Rectal smooth muscle tissue (tissue), 1 donor: ENCODE results near the gene RUNX2.

Experiments used
- H3K27ac ChIP-seq: one replicate; pipeline ENCODE4 v1.7.0; 2013; ENCODE audit warnings: low read depth, low read length, inconsistent platforms
- H3K27me3 ChIP-seq: one replicate; pipeline ENCODE4 v1.7.0; 2013; ENCODE audit warnings: low read length; ENCODE audit not compliant: control insufficient read depth, insufficient read depth
- H3K36me3 ChIP-seq: one replicate; pipeline ENCODE4 v1.7.0; 2013; ENCODE audit warnings: low read length; ENCODE audit not compliant: control insufficient read depth, insufficient read depth
- H3K4me1 ChIP-seq: one replicate; pipeline ENCODE4 v1.7.0; 2013; ENCODE audit warnings: low read length; ENCODE audit not compliant: control insufficient read depth, insufficient read depth
- H3K4me3 ChIP-seq: one replicate; pipeline ENCODE4 v1.7.0; 2013; ENCODE audit warnings: low read length
- H3K9ac ChIP-seq: one replicate; pipeline ENCODE4 v1.7.0; 2013; ENCODE audit warnings: low read length

RUNX2 gene

DNA sequence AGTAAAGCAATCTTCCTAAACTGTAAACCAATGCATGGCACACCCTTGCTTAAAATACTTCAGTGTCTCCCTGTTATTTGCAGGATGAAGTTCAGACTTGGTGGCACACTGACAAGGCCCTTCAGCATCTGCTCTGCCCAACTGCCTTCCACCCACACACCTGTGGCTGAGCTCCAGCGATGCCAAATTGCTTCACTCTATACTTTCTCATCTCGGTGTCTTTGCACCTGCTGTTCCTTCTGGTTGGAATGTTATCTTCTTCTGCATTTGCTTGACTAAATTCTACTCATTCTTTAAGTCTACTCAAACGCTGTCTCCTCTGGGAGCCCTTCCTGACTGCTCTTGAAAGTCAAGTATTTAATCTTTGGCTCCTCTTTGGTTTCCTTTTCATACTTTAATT, 149.7 kb downstream of the RUNX2 start:
- Histone ChIP-seq H3K36me3 (no peaks in the 10 kb centered on the region), H3K4me3 (no peak overlapping the region), H3K27me3 (no peaks in the 10 kb centered on the region), H3K4me1 (no peaks in the 10 kb centered on the region), H3K9ac (no peak overlapping the region), H3K27ac (no peak overlapping the region)

DNA sequence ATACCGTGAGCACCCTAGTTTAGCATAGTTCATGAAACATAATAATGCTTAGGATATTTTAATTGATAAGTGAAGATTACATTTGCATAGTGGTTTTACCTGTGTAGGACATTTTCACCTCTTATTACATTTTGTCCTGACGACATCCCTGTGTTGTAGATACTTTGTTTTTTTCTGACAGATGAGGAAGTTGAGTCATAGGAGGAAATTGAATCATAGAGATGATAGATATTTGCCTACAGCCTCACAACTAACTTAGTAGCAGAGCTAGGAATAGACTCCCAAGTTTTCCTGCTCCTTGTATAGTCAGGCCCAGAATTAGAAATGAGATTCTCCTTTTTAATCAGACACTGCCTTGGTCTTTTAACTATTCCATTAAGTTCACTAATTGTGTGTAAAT, 150.1 kb downstream of the RUNX2 start:
- Histone ChIP-seq H3K27ac (no peak overlapping the region), H3K4me1 (no peaks in the 10 kb centered on the region), H3K36me3 (no peaks in the 10 kb centered on the region), H3K4me3 (no peak overlapping the region), H3K27me3 (no peaks in the 10 kb centered on the region), H3K9ac (no peak overlapping the region)

DNA sequence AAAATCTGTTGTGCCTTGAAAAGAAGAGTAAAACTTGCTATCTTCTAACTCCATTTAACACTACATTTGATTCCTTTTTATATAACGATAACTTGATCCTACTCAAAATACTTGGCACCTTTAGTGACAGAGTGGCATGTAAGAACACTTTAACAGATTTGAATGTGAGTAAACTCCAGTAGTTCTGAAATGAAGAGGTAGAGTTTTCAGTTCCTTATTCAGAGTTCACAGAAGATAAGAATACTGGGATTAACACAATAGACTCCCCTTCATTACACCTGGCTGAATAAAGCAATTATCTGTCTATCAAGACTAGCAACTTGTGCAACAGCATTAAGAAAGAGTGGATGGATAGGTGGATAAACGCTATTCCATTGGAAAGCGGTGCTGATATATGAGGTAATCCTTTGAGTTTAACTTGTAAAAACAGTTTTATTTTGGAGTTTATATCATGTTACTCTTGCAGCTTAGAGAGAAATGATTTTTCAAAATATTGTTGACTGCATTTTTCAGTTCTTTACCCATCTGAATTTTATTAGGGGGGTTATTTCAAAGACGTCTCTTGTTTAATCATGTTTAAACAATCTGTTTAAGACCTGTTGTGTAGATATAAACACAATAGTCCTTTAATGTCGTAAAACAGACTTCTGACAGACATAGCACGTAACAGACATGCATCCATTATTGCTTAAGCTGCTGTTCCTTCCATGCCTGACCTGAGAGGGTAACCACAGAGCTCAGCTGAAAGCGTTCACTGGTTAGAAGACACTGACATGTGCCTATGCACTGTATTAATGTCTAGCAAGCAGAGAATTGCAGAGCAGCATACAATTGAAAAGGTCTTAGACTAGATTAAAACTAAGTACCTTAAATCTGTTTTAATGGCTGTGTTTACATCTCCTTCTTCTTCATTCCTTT, 152.0 kb downstream of the RUNX2 start:
- Histone ChIP-seq H3K36me3 (no peaks in the 10 kb centered on the region), H3K27me3 (no peaks in the 10 kb centered on the region), H3K4me3 (no peak overlapping the region), H3K9ac (no peak overlapping the region), H3K4me1 (no peaks in the 10 kb centered on the region), H3K27ac (no peak overlapping the region)

DNA sequence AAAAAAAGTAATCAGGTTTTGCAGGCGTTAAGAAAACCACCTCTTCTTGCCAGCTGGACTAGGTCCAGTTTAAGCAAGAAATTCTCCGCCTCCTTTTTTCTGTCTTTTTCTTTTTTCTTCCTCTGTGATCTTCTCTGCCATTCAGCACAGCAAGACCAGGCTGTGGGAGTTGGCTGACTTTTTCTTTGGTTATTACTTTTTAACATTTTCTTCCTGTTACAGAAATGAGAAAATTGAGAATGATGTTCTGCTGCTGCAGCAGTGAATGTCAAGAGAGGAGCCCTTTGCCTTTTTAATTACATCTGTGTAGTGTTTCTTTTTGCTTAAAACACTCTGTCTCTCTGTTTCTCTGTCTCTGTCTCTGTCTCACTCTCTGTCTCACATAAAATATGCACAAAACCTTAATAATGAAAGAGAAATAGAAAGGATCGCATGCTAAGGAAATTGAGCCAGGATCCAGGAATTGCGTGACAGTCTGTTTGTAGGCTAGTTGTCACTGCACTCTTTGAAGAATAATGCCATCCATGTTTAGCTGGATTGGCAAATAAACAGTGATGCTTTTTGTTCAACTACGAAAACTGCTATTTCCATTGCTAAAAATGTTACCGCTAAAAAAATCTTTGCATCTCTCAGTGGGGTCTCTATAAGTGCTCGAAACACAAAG, 152.8 kb downstream of the RUNX2 start:
- no peaks in the 10 kb centered on the region for H3K4me1 ChIP-seq
- H3K4me3 ChIP-seq: no peak overlapping the region
- H3K9ac ChIP-seq: no peak overlapping the region
- H3K27ac ChIP-seq: no peak overlapping the region
- H3K36me3 ChIP-seq: no peaks in the 10 kb centered on the region
- H3K27me3 ChIP-seq: no peaks in the 10 kb centered on the region

DNA sequence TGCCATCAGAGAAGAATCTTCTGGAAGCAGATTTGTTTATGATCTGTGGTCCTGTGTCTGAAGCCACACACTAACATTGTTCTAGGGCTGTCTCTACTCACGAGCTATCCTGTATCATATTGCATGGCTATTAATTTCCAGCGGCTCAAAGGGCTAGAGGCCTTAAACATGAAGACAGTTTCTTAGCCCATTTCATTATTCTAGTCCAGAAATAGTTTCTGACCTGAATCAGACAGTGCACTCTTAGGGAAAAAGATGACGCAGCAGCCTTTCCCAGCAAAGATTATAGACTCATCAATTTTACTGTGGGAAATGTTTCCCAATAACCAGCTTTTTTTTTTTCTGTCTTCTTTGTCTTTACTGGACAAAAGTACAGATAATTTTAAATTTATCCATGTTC, 154.9 kb downstream of the RUNX2 start:
- no peaks in the 10 kb centered on the region for H3K4me1 ChIP-seq
- H3K4me3 ChIP-seq: no peak overlapping the region
- no peak overlapping the region for H3K27ac ChIP-seq
- no peaks in the 10 kb centered on the region for H3K27me3 ChIP-seq
- no peak overlapping the region for H3K9ac ChIP-seq
- no peaks in the 10 kb centered on the region for H3K36me3 ChIP-seq

DNA sequence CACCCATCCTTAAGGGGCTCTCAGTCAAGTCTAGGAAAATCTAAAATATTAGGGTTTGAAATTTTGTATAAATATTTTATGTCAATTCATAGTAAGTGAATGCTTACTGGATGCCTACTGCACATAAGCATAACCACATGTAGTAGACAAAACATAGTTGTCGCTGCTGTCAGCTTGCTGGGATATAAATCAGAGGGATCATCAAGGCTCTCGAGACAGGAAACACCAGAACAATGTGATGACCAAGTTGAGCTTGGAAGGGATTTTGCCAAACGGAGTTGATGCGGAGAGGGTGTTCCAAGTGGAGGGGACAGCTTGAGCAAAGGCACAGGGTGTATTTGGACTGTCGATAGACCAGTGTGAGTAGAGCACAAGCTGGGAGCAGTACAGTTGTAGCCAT, 155.4 kb downstream of the RUNX2 start:
- Histone ChIP-seq H3K27ac (no peak overlapping the region), H3K9ac (no peak overlapping the region), H3K4me1 (no peaks in the 10 kb centered on the region), H3K4me3 (no peak overlapping the region), H3K36me3 (no peaks in the 10 kb centered on the region), H3K27me3 (no peaks in the 10 kb centered on the region)

DNA sequence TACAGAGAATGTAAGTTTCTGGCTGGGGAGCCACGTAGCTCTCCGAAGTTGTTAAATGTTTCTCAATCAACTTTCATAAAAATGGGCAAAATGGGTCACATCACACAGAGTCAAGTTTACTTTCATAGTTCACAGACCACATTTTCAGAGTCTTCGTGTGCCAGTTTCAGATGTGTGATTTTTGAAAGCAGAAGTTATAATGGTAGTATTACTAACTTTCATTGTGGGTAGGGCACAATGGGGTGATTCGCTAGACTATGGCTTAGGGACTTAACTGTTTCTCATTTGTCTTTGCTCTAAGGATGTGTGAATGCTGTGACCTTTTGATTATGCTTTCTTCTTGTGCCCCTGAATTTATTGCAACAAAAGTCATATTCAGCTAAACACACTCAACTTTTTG, 158.6 kb downstream of the RUNX2 start:
- Histone ChIP-seq H3K27ac (no peak overlapping the region), H3K4me1 (no peaks in the 10 kb centered on the region), H3K9ac (no peak overlapping the region), H3K36me3 (no peaks in the 10 kb centered on the region), H3K27me3 (no peaks in the 10 kb centered on the region), H3K4me3 (no peak overlapping the region)

DNA sequence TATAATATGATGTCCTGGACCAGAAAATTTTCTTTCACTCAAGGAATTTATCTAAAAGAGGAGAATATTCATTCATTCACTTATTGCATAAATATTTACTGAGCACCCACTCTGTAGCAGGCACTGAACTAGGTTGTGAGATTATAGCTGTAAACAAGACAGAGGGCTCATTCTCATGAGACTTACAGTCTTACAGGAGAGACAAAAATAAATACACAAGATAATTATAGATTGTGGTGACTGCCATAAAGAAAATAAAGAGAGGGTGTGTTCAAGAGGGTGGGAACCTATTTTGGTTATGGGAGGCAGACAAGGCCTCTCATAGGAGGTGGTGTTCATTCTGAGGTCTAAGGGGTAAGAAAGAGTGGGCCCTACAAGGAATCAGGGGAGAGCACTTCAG, 159.5 kb downstream of the RUNX2 start:
- H3K27ac ChIP-seq: no peak overlapping the region

DNA sequence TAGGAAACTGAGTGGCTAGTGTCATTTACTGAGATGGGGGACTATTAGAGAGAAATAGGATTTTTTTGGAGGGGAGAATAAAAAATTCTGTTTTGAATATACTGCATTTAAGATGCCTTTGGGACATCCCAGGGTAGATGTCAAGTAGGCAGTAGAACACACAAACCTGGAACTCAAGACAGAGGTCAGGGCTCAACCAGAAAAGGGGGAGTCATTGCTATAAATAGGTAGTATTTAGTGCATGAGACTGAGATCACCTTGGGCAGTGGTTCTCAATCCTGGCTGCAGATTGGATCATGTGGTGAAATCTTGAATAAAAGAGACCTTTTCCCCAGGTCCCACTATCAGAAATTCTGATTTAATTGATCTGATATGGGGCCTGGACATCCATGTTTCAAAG, 160.1 kb downstream of the RUNX2 start:
- Histone ChIP-seq H3K27ac (no peak overlapping the region), H3K27me3 (no peaks in the 10 kb centered on the region), H3K4me1 (no peaks in the 10 kb centered on the region), H3K9ac (no peak overlapping the region), H3K4me3 (no peak overlapping the region), H3K36me3 (no peaks in the 10 kb centered on the region)

More for the DNA sequence above, 159.5 kb downstream of the RUNX2 start:
- no peaks in the 10 kb centered on the region for H3K27me3 ChIP-seq
- no peaks in the 10 kb centered on the region for H3K36me3 ChIP-seq
- no peaks in the 10 kb centered on the region for H3K4me1 ChIP-seq
- no peak overlapping the region for H3K9ac ChIP-seq
- no peak overlapping the region for H3K4me3 ChIP-seq

DNA sequence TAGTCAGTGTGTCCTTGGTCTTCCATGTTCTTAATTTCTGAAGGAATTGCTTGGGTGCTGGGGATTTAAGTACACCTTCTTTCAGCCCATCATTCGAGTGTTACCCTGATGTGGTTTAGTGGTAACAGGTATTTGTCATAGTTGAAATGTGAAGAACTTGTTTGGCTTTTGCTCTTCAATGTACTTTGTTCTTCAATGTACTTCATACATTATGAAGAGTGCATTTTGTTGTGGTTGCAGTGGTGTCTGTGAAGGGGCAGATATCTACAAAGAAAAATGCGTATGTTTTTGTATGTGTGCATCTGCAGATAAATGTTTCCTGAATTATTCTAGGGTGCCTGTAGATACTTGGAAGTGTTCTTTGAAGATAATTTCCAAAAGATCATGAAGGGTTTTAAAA, 160.8 kb downstream of the RUNX2 start:
- H3K36me3 ChIP-seq: no peaks in the 10 kb centered on the region
- H3K27me3 ChIP-seq: no peaks in the 10 kb centered on the region
- no peaks in the 10 kb centered on the region for H3K4me1 ChIP-seq
- H3K27ac ChIP-seq: no peak overlapping the region
- H3K9ac ChIP-seq: no peak overlapping the region
- no peak overlapping the region for H3K4me3 ChIP-seq

DNA sequence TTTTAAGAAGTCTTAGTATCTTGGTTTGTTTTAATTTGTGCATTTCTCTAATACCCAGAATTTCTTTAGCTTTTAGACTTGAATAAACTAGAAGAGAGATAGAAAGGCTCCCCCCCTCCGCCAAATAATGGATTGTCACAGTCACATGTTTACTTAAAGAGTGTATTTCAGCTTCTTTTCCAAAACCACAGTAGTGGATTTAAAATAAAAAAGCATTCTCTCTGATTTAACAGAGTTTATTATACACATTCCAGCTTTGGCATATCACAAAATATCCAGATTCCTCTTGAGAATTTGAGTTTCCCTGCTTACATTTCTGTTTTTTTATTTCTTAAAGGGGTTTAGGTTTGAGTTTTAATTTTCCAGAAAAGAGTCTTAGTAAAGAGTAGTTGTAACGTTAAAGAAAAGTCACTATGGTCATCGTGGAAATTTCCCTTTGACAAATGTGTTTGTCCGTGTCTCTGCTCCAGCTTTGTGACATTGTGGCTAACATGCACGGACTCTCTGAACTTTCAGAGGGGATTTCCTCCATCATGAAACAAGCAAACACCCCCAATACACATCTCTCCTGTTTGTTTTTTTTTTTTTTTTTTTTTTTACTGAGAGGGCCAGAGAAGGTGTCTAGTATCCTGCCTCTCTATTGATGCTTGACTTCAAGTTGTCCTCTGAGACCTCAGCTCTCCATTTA, 163.1 kb downstream of the RUNX2 start:
- no peak overlapping the region for H3K9ac ChIP-seq

DNA sequence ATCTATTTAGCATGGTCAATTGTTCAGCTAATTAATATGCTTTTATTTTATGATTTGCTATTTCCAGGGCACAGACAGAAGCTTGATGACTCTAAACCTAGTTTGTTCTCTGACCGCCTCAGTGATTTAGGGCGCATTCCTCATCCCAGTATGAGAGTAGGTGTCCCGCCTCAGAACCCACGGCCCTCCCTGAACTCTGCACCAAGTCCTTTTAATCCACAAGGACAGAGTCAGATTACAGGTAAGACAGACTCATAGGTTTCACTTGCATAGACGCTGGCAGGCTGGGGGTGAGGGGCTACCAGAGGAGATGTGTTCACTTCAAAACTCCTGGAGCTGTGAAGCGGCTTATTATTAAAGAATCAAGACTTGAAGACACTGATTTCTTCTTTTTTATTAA, 163.7 kb downstream of the RUNX2 start:
- Histone ChIP-seq H3K36me3 (no peaks in the 10 kb centered on the region), H3K27ac (no peak overlapping the region), H3K9ac (no peak overlapping the region), H3K27me3 (no peaks in the 10 kb centered on the region), H3K4me1 (no peaks in the 10 kb centered on the region), H3K4me3 (no peak overlapping the region)

More for the DNA sequence above, 163.1 kb downstream of the RUNX2 start:
- Histone ChIP-seq H3K27me3 (no peaks in the 10 kb centered on the region), H3K36me3 (no peaks in the 10 kb centered on the region), H3K4me3 (no peak overlapping the region), H3K27ac (no peak overlapping the region), H3K4me1 (no peaks in the 10 kb centered on the region)
